Ishikawa (cell line): ENCODE results near the gene PIGN.

Experiments used
- CEBPB ChIP-seq: IDR thresholded peaks from 2 replicates; pipeline ENCODE4 v1.6.1; 2012
- CREB1 ChIP-seq: IDR thresholded peaks from 2 replicates; pipeline ENCODE4 v1.6.1; 2012; ENCODE audit warnings: low read depth
- EGR1 ChIP-seq: IDR thresholded peaks from 2 replicates; pipeline ENCODE4 v1.6.1; 2012
- EP300 ChIP-seq: IDR thresholded peaks from 2 replicates; pipeline ENCODE4 v1.6.1; 2012; ENCODE audit warnings: borderline replicate concordance
- FOXM1 ChIP-seq: IDR thresholded peaks from 2 replicates; pipeline ENCODE4 v1.6.1; 2012; ENCODE audit warnings: low read depth, borderline replicate concordance
- MAX ChIP-seq: IDR thresholded peaks from 2 replicates; pipeline ENCODE4 v1.6.1; 2012
- NFIC ChIP-seq: IDR thresholded peaks from 2 replicates; pipeline ENCODE4 v1.6.1; 2012
- RAD21 ChIP-seq: IDR thresholded peaks from 2 replicates; pipeline ENCODE4 v1.6.1; 2012; ENCODE audit warnings: low read depth
- REST ChIP-seq: IDR thresholded peaks from 2 replicates; pipeline ENCODE4 v1.6.1; 2012; ENCODE audit warnings: low read depth, mild to moderate bottlenecking
- TAF1 ChIP-seq: IDR thresholded peaks from 2 replicates; pipeline ENCODE4 v1.6.1; 2012; ENCODE audit warnings: low read depth, mild to moderate bottlenecking
- TCF12 ChIP-seq: IDR thresholded peaks from 2 replicates; pipeline ENCODE4 v1.6.1; 2012; ENCODE audit warnings: low read depth
- TEAD4 ChIP-seq: IDR thresholded peaks from 2 replicates; pipeline ENCODE4 v1.6.1; 2012
- USF1 ChIP-seq: IDR thresholded peaks from 2 replicates; pipeline ENCODE4 v1.6.1; 2012
- YY1 ChIP-seq: IDR thresholded peaks from 2 replicates; pipeline ENCODE4 v1.6.1; 2012; ENCODE audit warnings: low read depth
- ZBTB7A ChIP-seq: IDR thresholded peaks from 2 replicates; pipeline ENCODE4 v1.6.1; 2012; ENCODE audit warnings: low read depth

The PIGN gene

GRCh38 chr18:62196980-62197379, 10.1 kb upstream of the PIGN start:
- TF ChIP-seq TCF12 (no peak), TEAD4 (no peak), CEBPB (no peak), FOXM1 (no peak), ZBTB7A (no peak), REST (no peak), CREB1 (no peak), YY1 (no peak), EP300 (no peak), USF1 (no peak), TAF1 (no peak), MAX (no peak), EGR1 (no peak), NFIC (no peak), RAD21 (no peak)

GRCh38 chr18:62196079-62196478, 9.2 kb upstream of the PIGN start:
- TF ChIP-seq ZBTB7A (no peak), USF1 (no peak), CREB1 (no peak), FOXM1 (no peak), YY1 (no peak), EP300 (no peak), RAD21 (no peak), REST (no peak), TAF1 (no peak), TEAD4 (no peak), EGR1 (no peak), CEBPB (no peak), TCF12 (no peak), NFIC (no peak), MAX (no peak)

- no peak for TF ChIP-seq NFIC
- no peak for TF ChIP-seq TEAD4
- TF ChIP-seq YY1: no peak
- TF ChIP-seq MAX: no peak
- TF ChIP-seq TAF1: no peak
- TF ChIP-seq TCF12: no peak
- TF ChIP-seq EGR1: no peak
- TF ChIP-seq ZBTB7A: no peak
- TF ChIP-seq RAD21: no peak
- no peak for TF ChIP-seq CEBPB
- TF ChIP-seq EP300: no peak
- no peak for TF ChIP-seq CREB1
- no peak for TF ChIP-seq USF1
- TF ChIP-seq REST: no peak
- no peak for TF ChIP-seq FOXM1
These were observed 2.4 kb upstream of the PIGN start for GRCh38 chr18:62189208-62189607.
